Endodermal cell (in vitro differentiated cells): ENCODE results near the gene PCBP3. TPM values are rescaled to one million over a fixed set of nuclear protein-coding genes. Genes with fewer than 3 reads are reported as not detected.

Experiments
- DNase-seq: peaks from one replicate; pipeline ENCODE4 v3.0.0-alpha.2; 2017
- H3K27ac ChIP-seq: 2 replicates; pipeline ENCODE4 v1.5.1; 2013; ENCODE audit warnings: mild to moderate bottlenecking, low read depth, low read length, moderate library complexity
- H3K27me3 ChIP-seq: 2 replicates; pipeline ENCODE4 v1.6.1; 2013; ENCODE audit warnings: mild to moderate bottlenecking, low read length, moderate library complexity; ENCODE audit not compliant: insufficient read depth, control insufficient read depth, poor library complexity, severe bottlenecking
- H3K36me3 ChIP-seq: 2 replicates; pipeline ENCODE4 v1.7.0; 2013; ENCODE audit warnings: mild to moderate bottlenecking, low read length, moderate library complexity; ENCODE audit not compliant: control insufficient read depth, insufficient read depth
- H3K4me1 ChIP-seq: one replicate; pipeline ENCODE4 v1.7.0; 2013; ENCODE audit warnings: low read length; ENCODE audit not compliant: control insufficient read depth, insufficient read depth
- H3K4me3 ChIP-seq: 2 replicates; pipeline ENCODE4 v1.5.1; 2013; ENCODE audit warnings: mild to moderate bottlenecking, low read length, moderate library complexity
- H3K9ac ChIP-seq: 2 replicates; pipeline ENCODE4 v1.6.1; 2013; ENCODE audit warnings: mild to moderate bottlenecking, low read length, moderate library complexity; ENCODE audit not compliant: poor library complexity, severe bottlenecking; ENCODE audit errors: extremely low read depth
- H3K9me3 ChIP-seq: 2 replicates; pipeline ENCODE4 v1.6.1; 2013; ENCODE audit warnings: mild to moderate bottlenecking, low read length, moderate library complexity; ENCODE audit not compliant: control insufficient read depth
- H3K27ac Mint-ChIP-seq: 2 replicates; pipeline ENCODE4 v1.8.0; 2020; ENCODE audit warnings: mixed read lengths
- H3K27me3 Mint-ChIP-seq: 2 replicates; pipeline ENCODE4 v1.8.0; 2021; ENCODE audit warnings: mild to moderate bottlenecking, mixed read lengths; ENCODE audit not compliant: insufficient read depth
- H3K36me3 Mint-ChIP-seq: 2 replicates; pipeline ENCODE4 v1.8.0; 2020; ENCODE audit warnings: low read depth, mixed read lengths
- H3K4me1 Mint-ChIP-seq: 2 replicates; pipeline ENCODE4 v1.8.0; 2020; ENCODE audit warnings: mixed read lengths
- H3K4me3 Mint-ChIP-seq: 2 replicates; pipeline ENCODE4 v1.8.0; 2020; ENCODE audit warnings: mild to moderate bottlenecking, moderate library complexity, mixed read lengths
- H3K9me3 Mint-ChIP-seq: 2 replicates; pipeline ENCODE4 v1.8.0; 2020; ENCODE audit warnings: mild to moderate bottlenecking, mixed read lengths
- CTCF ChIP-seq: fragments of 200-600 bp; sonication (generic); conservative IDR thresholded peaks from 2 replicates; pipeline ENCODE4 v1.5.0; 2021; ENCODE audit warnings: antibody characterized with exemption, mild to moderate bottlenecking
- WGBS, 2 experiments: methylation state at CpG; one replicate each; pipeline versions ENCODE4 v1.1.5 to v1.1.7; 2013; ENCODE audit warnings: missing lambda C conversion rate in 2 of 2, mixed read lengths in 1 of 2; ENCODE audit not compliant: insufficient coverage in 1 of 2, insufficient read length in 1 of 2; 5-methylcytosine and 5-hydroxymethylcytosine counted together
- total RNA-seq, 2 donors: library from RNA; stranded (reverse); fragmentation: NEBNext Ultra II Directional in 1 of 2; extraction: Animal tissue kit (Norgen Biotek cat#: 25700) in 1 of 2; gene quantifications; 2 replicates in 1 of 2; 3 replicates in 1 of 2; pipeline ENCODE4 v1.2.1, GENCODE V29; 2021

The PCBP3 gene
- total RNA-seq, 2 donors from 2014 or later = 2.1 to 10.6 TPM

- Histone ChIP-seq H3K27me3 (no peaks in the 10 kb centered on the region), H3K4me1 (no peaks in the 10 kb centered on the region), H3K4me3 (no peak overlapping the region), H3K27ac (no peak overlapping the region), H3K36me3 (no peaks in the 10 kb centered on the region), H3K9ac (no peak overlapping the region), H3K9me3 (peaks cover 7% of the 10 kb centered on the region)
- H3K36me3 Mint-ChIP-seq = no peaks in the 10 kb centered on the region
- no peaks in the 10 kb centered on the region for H3K4me1 Mint-ChIP-seq
- no peaks in the 10 kb centered on the region for H3K27me3 Mint-ChIP-seq
- no peak overlapping the region for H3K27ac Mint-ChIP-seq
- 87 to 89% methylated on average over 9 to 11 of the region's 11 CpGs for WGBS, 2 experiments
- peak; percentile 47 for TF ChIP-seq CTCF
- H3K4me3 Mint-ChIP-seq = no peak overlapping the region
- peaks cover 16% of the 10 kb centered on the region for H3K9me3 Mint-ChIP-seq
- peak; percentile 69 for DNase-seq
Measured at GRCh38 chr21:45768740-45769048, 125.2 kb downstream of the PCBP3 start.

- no peak overlapping the region for H3K27ac Mint-ChIP-seq
Measured at GRCh38 chr21:45769294-45769693, 125.8 kb downstream of the PCBP3 start.

GRCh38 chr21:45769896-45770295 is 126.4 kb downstream of the PCBP3 start:
- DNase-seq = no peak
- Histone ChIP-seq H3K4me1 (no peaks in the 10 kb centered on the region), H3K36me3 (no peaks in the 10 kb centered on the region), H3K27me3 (no peaks in the 10 kb centered on the region), H3K27ac (no peak overlapping the region), H3K4me3 (no peak overlapping the region), H3K9me3 (peaks cover 8% of the 10 kb centered on the region), H3K9ac (no peak overlapping the region)
- TF ChIP-seq CTCF = no peak
- WGBS, 2 experiments = 91 to 94% methylated on average over 12 to 14 of the region's 16 CpGs
- no peaks in the 10 kb centered on the region for H3K4me1 Mint-ChIP-seq
- H3K36me3 Mint-ChIP-seq = no peaks in the 10 kb centered on the region
- H3K27ac Mint-ChIP-seq = no peak overlapping the region
- peaks cover 18% of the 10 kb centered on the region for H3K9me3 Mint-ChIP-seq
- no peaks in the 10 kb centered on the region for H3K27me3 Mint-ChIP-seq
- no peak overlapping the region for H3K4me3 Mint-ChIP-seq

More at GRCh38 chr21:45769294-45769693, 125.8 kb downstream of the PCBP3 start:
- no peak overlapping the region for H3K4me3 ChIP-seq
- no peak for DNase-seq
- H3K9ac ChIP-seq = no peak overlapping the region
- no peak overlapping the region for H3K27ac ChIP-seq
- H3K9me3 ChIP-seq = peaks cover 8% of the 10 kb centered on the region
- no peaks in the 10 kb centered on the region for H3K4me1 ChIP-seq
- Mint-ChIP-seq H3K36me3 (no peaks in the 10 kb centered on the region), H3K4me1 (no peaks in the 10 kb centered on the region), H3K27me3 (no peaks in the 10 kb centered on the region), H3K4me3 (no peak overlapping the region), H3K9me3 (peaks cover 18% of the 10 kb centered on the region)
- TF ChIP-seq CTCF = no peak
- no peaks in the 10 kb centered on the region for H3K27me3 ChIP-seq
- 93 to 94% methylated on average over 13 to 14 of the region's 14 CpGs for WGBS, 2 experiments
- H3K36me3 ChIP-seq = no peaks in the 10 kb centered on the region
